ENCODE data around the gene PLB1. TPM values are rescaled to one million over a fixed set of nuclear protein-coding genes. Genes with fewer than 3 reads are reported as not detected.

PLB1 gene
- total RNA-seq, 2 experiments from 2014 or later, result 0.25 to 0.50 TPM

DNA sequence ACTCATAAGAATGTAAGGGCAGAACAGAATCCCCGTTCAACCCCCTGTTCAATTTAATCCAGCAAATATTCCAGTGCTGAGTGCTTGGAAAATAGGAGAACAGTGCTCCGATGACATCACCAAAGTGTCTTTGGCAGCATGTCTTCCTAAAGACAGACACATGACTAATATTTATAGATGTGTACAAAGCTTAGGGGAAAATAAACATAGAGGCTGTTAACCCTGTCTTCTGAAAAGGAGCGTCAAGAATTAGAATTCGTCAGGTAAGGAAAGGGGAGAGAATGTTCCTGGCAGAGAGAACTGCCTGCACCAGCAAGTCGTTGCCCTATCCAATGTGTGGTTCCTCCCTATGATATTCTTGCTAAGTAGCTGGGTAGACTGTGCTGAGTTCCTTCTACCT is 72.7 kb downstream of the PLB1 start:
- ATAC-seq (no peak), DNase-seq (no peak)
- POLR2A ChIA-PET, result no interaction called here
- H3K4me3 Mint-ChIP-seq, result no peak overlapping the region
- peaks cover 2% of the 10 kb centered on the region for H3K27me3 Mint-ChIP-seq
- TF ChIP-seq, protein P1, sequence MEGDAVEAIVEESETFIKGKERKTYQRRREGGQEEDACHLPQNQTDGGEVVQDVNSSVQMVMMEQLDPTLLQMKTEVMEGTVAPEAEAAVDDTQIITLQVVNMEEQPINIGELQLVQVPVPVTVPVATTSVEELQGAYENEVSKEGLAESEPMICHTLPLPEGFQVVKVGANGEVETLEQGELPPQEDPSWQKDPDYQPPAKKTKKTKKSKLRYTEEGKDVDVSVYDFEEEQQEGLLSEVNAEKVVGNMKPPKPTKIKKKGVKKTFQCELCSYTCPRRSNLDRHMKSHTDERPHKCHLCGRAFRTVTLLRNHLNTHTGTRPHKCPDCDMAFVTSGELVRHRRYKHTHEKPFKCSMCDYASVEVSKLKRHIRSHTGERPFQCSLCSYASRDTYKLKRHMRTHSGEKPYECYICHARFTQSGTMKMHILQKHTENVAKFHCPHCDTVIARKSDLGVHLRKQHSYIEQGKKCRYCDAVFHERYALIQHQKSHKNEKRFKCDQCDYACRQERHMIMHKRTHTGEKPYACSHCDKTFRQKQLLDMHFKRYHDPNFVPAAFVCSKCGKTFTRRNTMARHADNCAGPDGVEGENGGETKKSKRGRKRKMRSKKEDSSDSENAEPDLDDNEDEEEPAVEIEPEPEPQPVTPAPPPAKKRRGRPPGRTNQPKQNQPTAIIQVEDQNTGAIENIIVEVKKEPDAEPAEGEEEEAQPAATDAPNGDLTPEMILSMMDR (IDR thresholded peaks at IDR 0.05), result no peak
- H3K9me3 Mint-ChIP-seq, result peaks cover 3% of the 10 kb centered on the region
- no peaks in the 10 kb centered on the region for H3K36me3 Mint-ChIP-seq (ENCODE audit: low read depth)
- CTCF ChIA-PET, result interaction anchor here (1.0 to 3.7 kb wide), 7 partner anchors 10 to 187 kb away, joined by 3 to 43 read pairs (median 5); partner anchors contain the start of gene PPP1CB
- intact Hi-C loops (cut with micrococcal nuclease), result no loop called here
- no peak overlapping the region for H3K27ac Mint-ChIP-seq
- H3K4me1 Mint-ChIP-seq (ENCODE audit: low read depth), result peaks cover 11% of the 10 kb centered on the region

DNA sequence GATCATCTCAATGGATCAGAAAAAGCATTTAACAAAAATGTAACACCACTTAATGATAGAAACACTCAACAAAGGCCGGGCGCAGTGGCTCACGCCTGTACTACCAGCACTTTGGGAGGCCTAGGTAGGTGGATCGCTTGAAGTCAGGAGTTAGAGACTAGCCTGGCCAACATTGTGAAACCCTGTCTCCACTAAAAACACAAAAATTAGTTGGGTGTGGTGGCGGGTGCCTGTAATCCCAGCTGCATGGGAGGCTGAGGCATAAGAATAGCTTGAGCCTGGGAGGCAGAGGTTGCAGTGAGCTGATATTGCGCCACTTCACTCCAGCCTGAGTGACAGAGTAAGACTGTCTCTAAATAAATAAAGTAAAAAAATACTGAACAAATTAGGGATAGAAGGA is 74.6 kb downstream of the PLB1 start:
- intact Hi-C loops (cut with micrococcal nuclease), result no loop called here
- no peak overlapping the region for H3K27ac Mint-ChIP-seq

DNA sequence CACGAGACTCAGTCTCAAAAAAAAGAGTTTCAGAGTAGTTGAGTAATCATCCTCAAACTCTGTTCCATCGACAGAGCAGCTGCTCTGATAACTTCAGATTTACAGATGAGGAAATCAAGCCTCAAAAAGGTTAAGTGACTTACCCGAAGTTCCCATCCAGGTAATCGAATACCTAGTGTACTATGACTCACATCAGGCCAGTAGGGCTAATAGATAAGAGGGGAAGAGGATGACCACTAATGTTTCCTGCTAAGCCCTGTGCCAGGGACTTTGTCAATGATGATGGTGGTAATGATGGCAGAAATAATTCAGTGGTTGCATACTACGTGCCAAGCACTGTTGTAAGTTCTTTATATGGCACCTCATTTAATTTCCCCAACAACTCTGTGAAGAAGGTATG is 80.9 kb downstream of the PLB1 start:
- TF ChIP-seq, protein P1 (IDR thresholded peaks at IDR 0.05), result no peak
- Mint-ChIP-seq H3K4me1 (ENCODE audit: low read depth) (no peaks in the 10 kb centered on the region), H3K27me3 (no peaks in the 10 kb centered on the region), H3K36me3 (ENCODE audit: low read depth) (no peaks in the 10 kb centered on the region), H3K4me3 (no peak overlapping the region), H3K27ac (no peak overlapping the region), H3K9me3 (no peaks in the 10 kb centered on the region)
- DNase-seq, result no peak
- POLR2A ChIA-PET, result no interaction called here
- ATAC-seq, result no peak
- CTCF ChIA-PET, result interaction anchor here (1.2 kb wide), 1 partner anchor 10 kb away, joined by 4 read pairs; no protein-coding TSS in a partner anchor
- intact Hi-C loops (cut with micrococcal nuclease), result no loop called here

More for the DNA sequence above, 74.6 kb downstream of the PLB1 start:
- ChIA-PET CTCF (interaction anchor here (0.9 kb wide), 1 partner anchor 25 kb away, joined by 3 read pairs; no protein-coding TSS in a partner anchor), POLR2A (no interaction called here)
- ATAC-seq (no peak), DNase-seq (no peak)
- TF ChIP-seq, protein P1 (IDR thresholded peaks at IDR 0.05), result no peak
- H3K4me1 Mint-ChIP-seq (ENCODE audit: low read depth), result peaks cover 11% of the 10 kb centered on the region
- no peak overlapping the region for H3K4me3 Mint-ChIP-seq
- H3K27me3 Mint-ChIP-seq, result peaks cover 2% of the 10 kb centered on the region
- peaks cover 3% of the 10 kb centered on the region for H3K9me3 Mint-ChIP-seq
- H3K36me3 Mint-ChIP-seq (ENCODE audit: low read depth), result no peaks in the 10 kb centered on the region

DNA sequence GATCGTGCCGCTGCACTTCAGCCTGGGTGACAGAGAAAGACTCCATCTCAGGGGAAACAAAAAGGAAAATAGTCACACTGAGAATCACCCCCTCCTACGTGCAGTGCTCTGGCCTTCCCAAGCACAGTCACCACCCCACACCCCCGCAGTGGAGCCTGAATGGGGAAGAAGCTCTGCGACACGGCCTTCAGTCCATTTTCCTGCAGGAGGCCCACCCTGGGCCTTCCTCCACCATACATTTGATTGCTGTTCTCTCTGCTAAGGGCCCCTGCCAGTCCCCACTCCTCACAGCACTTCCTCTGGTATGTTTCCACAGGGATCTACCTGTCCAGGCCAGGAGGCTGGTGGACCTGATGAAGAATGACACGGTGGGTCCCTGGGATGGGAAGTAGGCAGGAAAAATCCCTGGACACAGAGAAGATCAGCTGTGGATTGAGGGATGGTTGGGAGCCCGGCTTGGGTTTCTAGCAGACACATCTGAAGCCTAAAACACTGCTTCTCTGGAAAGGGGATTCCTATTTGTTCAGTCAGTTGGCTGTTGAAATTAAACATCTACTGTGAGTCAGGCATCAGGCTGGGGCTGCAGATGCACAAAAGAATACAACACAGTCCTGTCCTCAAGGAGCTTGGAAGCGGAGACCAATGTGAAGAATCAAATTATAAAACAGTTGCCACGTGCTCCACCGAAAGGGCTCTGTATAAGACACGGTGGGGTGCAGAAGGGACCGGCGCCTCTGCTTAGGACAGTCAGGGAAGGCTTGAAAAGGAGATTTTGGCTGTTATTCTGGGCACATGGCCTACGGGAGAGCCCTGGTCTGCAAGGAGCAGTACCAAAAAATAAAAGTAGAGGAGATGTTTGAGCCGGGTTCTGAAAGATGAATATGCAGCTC is 82.2 kb downstream of the PLB1 start:
- H3K9me3 Mint-ChIP-seq, result no peaks in the 10 kb centered on the region
- DNase-seq (no peak), ATAC-seq (no peak)
- H3K4me1 Mint-ChIP-seq (ENCODE audit: low read depth), result peaks cover 3% of the 10 kb centered on the region
- H3K27me3 Mint-ChIP-seq, result no peaks in the 10 kb centered on the region
- H3K36me3 Mint-ChIP-seq (ENCODE audit: low read depth), result no peaks in the 10 kb centered on the region
- ChIA-PET CTCF (interaction anchor here (0.7 to 3.7 kb wide), 5 partner anchors 9 to 16 kb away, joined by 3 to 16 read pairs (median 4); no protein-coding TSS in a partner anchor), POLR2A (interaction anchor here (1.2 kb wide), 1 partner anchor 103 kb away, joined by 3 read pairs; no protein-coding TSS in a partner anchor)
- no peak overlapping the region for H3K4me3 Mint-ChIP-seq
- TF ChIP-seq, protein P1 (IDR thresholded peaks at IDR 0.05), result no peak
- intact Hi-C loops (cut with micrococcal nuclease), result no loop called here
- no peak overlapping the region for H3K27ac Mint-ChIP-seq

DNA sequence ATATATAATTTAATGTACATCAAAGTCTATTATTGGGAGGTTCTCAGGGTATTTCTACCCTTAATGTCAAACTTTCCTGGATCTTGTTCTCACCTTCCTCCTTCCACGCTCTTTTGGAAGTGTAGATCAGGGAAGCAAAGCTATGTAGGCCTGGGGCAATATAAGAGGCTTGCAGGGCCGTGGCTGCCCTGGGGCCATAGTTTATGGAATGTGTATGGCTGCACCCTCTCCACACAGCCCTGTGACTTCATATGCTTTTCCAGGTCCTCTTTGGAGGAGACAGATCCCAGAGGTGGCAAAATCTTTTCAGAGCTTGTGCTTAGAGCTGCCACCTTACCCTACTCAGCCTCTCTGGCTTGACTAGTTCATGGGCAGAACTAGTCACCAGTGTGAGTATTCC is 82.9 kb downstream of the PLB1 start:
- no peaks in the 10 kb centered on the region for H3K9me3 Mint-ChIP-seq
- TF ChIP-seq, protein P1 (IDR thresholded peaks at IDR 0.05), result no peak
- no peak overlapping the region for H3K4me3 Mint-ChIP-seq
- intact Hi-C loops (cut with micrococcal nuclease), result no loop called here
- H3K27ac Mint-ChIP-seq, result no peak overlapping the region
- H3K36me3 Mint-ChIP-seq (ENCODE audit: low read depth), result no peaks in the 10 kb centered on the region
- H3K27me3 Mint-ChIP-seq, result no peaks in the 10 kb centered on the region
- DNase-seq (no peak), ATAC-seq (no peak)
- POLR2A ChIA-PET, result interaction anchor here (1.2 kb wide), 1 partner anchor 103 kb away, joined by 3 read pairs; no protein-coding TSS in a partner anchor
- CTCF ChIA-PET, result interaction anchor here (0.7 to 3.7 kb wide), 4 partner anchors 11 to 15 kb away, joined by 3 to 16 read pairs (median 5); no protein-coding TSS in a partner anchor
- H3K4me1 Mint-ChIP-seq (ENCODE audit: low read depth), result peaks cover 5% of the 10 kb centered on the region
